HG03060 (cell line): ENCODE results near the gene LSM14A.

Source experiments
- ATAC-seq: cut with Tn5 transposase; IDR thresholded peaks from one replicate; pipeline ENCODE4 v1.9.1; 2021; ENCODE audit warnings: low read depth, moderate number of reproducible peaks; ENCODE audit not compliant: unreplicated experiment

LSM14A gene

DNA sequence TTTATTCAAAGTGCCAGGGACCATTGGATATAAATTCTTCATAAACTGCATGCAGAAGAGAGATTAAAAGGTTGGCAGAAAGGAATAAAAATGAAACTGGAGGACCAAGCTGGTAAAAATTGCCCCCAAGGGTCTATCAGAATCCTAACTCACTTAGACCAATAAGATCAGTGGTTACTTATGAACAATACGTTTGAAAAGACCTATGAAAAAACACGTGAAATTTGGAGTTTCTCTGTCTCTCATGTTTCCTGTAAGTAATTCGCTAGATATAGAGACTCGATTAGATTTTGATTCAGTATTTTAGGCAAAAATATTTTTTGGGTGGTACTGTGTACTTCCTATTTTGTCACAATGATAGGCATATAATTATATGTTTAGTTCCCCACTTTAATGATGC, 104.9 kb downstream of the LSM14A start:
- no peak for ATAC-seq

DNA sequence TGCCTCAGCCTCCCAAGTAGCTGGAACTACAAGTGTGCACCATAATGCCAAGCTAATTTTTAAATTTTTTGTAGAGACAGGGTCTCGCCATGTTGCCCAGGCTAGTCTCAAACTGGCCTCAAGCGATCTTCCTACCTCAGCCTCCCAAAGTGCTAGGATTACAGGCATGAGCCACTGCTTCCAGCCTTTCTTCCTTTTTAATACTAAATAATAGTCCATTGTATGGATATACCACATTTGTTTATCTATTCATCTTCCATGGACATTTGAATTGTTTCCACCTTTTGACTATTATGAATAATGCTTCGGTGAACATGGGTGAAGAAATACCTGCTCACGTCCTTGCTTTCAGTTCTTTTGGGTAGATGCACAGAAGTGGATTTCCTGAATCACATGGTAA, 106.5 kb downstream of the LSM14A start:
- no peak for ATAC-seq
